ENCODE measurements around the gene ZNF175. TPM values are rescaled to one million over a fixed set of nuclear protein-coding genes. Genes with fewer than 3 reads are reported as not detected.

The ZNF175 gene
- total RNA-seq, 1 experiment from 2014 or later = 6.9 TPM

GRCh38 chr19:51525651-51526050, 45.4 kb upstream of the ZNF175 start:
- no peak overlapping the region for H3K27ac Mint-ChIP-seq (ENCODE audit: low read depth, unreplicated experiment)
- POLR2A ChIA-PET = no interaction called here
- peaks cover 27% of the 10 kb centered on the region for H3K9me3 Mint-ChIP-seq (ENCODE audit: unreplicated experiment)

GRCh38 chr19:51529301-51529700, 41.8 kb upstream of the ZNF175 start:
- intact Hi-C loops (cut with micrococcal nuclease) = no loop called here
- H3K4me1 Mint-ChIP-seq (ENCODE audit: insufficient read depth, unreplicated experiment) = no peaks in the 10 kb centered on the region
- no peaks in the 10 kb centered on the region for H3K27me3 Mint-ChIP-seq (ENCODE audit: insufficient read depth, unreplicated experiment)
- POLR2A ChIA-PET = no interaction called here
- peaks cover 20% of the 10 kb centered on the region for H3K9me3 Mint-ChIP-seq (ENCODE audit: unreplicated experiment)
- BruUV-seq (replicated peaks) = no TSS peak
- no peak overlapping the region for H3K4me3 Mint-ChIP-seq (ENCODE audit: unreplicated experiment)
- no peak overlapping the region for H3K27ac Mint-ChIP-seq (ENCODE audit: low read depth, unreplicated experiment)
- no peak for TF ChIP-seq CTCF (IDR thresholded peaks at IDR 0.05; ENCODE audit: unreplicated experiment)
- no peaks in the 10 kb centered on the region for H3K36me3 Mint-ChIP-seq (ENCODE audit: insufficient read depth, unreplicated experiment)
- no peak for DNase-seq (ENCODE audit: unreplicated experiment)
- CTCF ChIA-PET = interaction anchor here (0.6 to 1.5 kb wide), 2 partner anchors 15 to 161 kb away, joined by 3 to 5 read pairs; partner anchors contain the start of gene CLDND2

More at GRCh38 chr19:51525651-51526050, 45.4 kb upstream of the ZNF175 start:
- H3K36me3 Mint-ChIP-seq (ENCODE audit: insufficient read depth, unreplicated experiment) = no peaks in the 10 kb centered on the region
- no peak for TF ChIP-seq CTCF (IDR thresholded peaks at IDR 0.05; ENCODE audit: unreplicated experiment)
- no peaks in the 10 kb centered on the region for H3K4me1 Mint-ChIP-seq (ENCODE audit: insufficient read depth, unreplicated experiment)
- CTCF ChIA-PET = interaction anchor here (1.5 to 1.8 kb wide), 2 partner anchors 10 to 12 kb away, joined by 7 to 9 read pairs; no protein-coding TSS in a partner anchor
- intact Hi-C loops (cut with micrococcal nuclease) = no loop called here
- no peak for DNase-seq (ENCODE audit: unreplicated experiment)
- BruUV-seq (replicated peaks) = no TSS peak
- H3K27me3 Mint-ChIP-seq (ENCODE audit: insufficient read depth, unreplicated experiment) = no peaks in the 10 kb centered on the region
- no peak overlapping the region for H3K4me3 Mint-ChIP-seq (ENCODE audit: unreplicated experiment)

GRCh38 chr19:51530616-51531015, 40.5 kb upstream of the ZNF175 start:
- DNase-seq (ENCODE audit: unreplicated experiment) = no peak
- ChIA-PET POLR2A (interaction anchor here (0.6 kb wide), 1 partner anchor 18 kb away, joined by 3 read pairs; no protein-coding TSS in a partner anchor), CTCF (no interaction called here)
- BruUV-seq (replicated peaks) = no TSS peak
- Mint-ChIP-seq H3K36me3 (ENCODE audit: insufficient read depth, unreplicated experiment) (no peaks in the 10 kb centered on the region), H3K9me3 (ENCODE audit: unreplicated experiment) (peaks cover 23% of the 10 kb centered on the region), H3K4me3 (ENCODE audit: unreplicated experiment) (no peak overlapping the region), H3K4me1 (ENCODE audit: insufficient read depth, unreplicated experiment) (no peaks in the 10 kb centered on the region), H3K27ac (ENCODE audit: low read depth, unreplicated experiment) (no peak overlapping the region), H3K27me3 (ENCODE audit: insufficient read depth, unreplicated experiment) (no peaks in the 10 kb centered on the region)
- intact Hi-C loops (cut with micrococcal nuclease) = no loop called here
- no peak for TF ChIP-seq CTCF (IDR thresholded peaks at IDR 0.05; ENCODE audit: unreplicated experiment)

- POLR2A ChIA-PET = interaction anchor here (0.6 kb wide), 1 partner anchor 118 kb away, joined by 4 read pairs; no protein-coding TSS in a partner anchor
- no peak for TF ChIP-seq CTCF (IDR thresholded peaks at IDR 0.05; ENCODE audit: unreplicated experiment)
- no peaks in the 10 kb centered on the region for H3K27me3 Mint-ChIP-seq (ENCODE audit: insufficient read depth, unreplicated experiment)
- H3K36me3 Mint-ChIP-seq (ENCODE audit: insufficient read depth, unreplicated experiment) = no peaks in the 10 kb centered on the region
- no TSS peak for BruUV-seq (replicated peaks)
- H3K4me3 Mint-ChIP-seq (ENCODE audit: unreplicated experiment) = no peak within 1 kb of the TSS
- peaks cover 23% of the 10 kb centered on the region for H3K9me3 Mint-ChIP-seq (ENCODE audit: unreplicated experiment)
- no peak for DNase-seq (ENCODE audit: unreplicated experiment)
- CTCF ChIA-PET = interaction anchor here (1.0 kb wide), 1 partner anchor 18 kb away, joined by 3 read pairs; no protein-coding TSS in a partner anchor
- H3K27ac Mint-ChIP-seq (ENCODE audit: low read depth, unreplicated experiment) = no peak within 1 kb of the TSS
- intact Hi-C loops (cut with micrococcal nuclease) = no loop called here
- H3K4me1 Mint-ChIP-seq (ENCODE audit: insufficient read depth, unreplicated experiment) = no peaks in the 10 kb centered on the region
Measured at GRCh38 chr19:51531349-51532315, 39.5 kb upstream of the ZNF175 start, which contains the start of gene SIGLEC6. SIGLEC6 (minus strand) TSS chr19:51531670; CDS start chr19:51531648, 22 bp downstream.

All from MCF 10A (cell line).